NT2/D1 (cell line): ENCODE data around the gene ABCB11.

Source experiments
- SUZ12 ChIP-seq: IDR thresholded peaks from 2 replicates; pipeline ENCODE4 v1.6.1; 2011; ENCODE audit not compliant: insufficient read length, insufficient read depth; ENCODE audit errors: extremely low read depth
- YY1 ChIP-seq: IDR thresholded peaks from 2 replicates; pipeline ENCODE4 v1.6.1; 2011; ENCODE audit not compliant: insufficient read length, insufficient read depth
- ZNF274 ChIP-seq: IDR thresholded peaks from 2 replicates; pipeline ENCODE4 v1.6.1; 2011; ENCODE audit warnings: mild to moderate bottlenecking, low read depth, low read length

DNA sequence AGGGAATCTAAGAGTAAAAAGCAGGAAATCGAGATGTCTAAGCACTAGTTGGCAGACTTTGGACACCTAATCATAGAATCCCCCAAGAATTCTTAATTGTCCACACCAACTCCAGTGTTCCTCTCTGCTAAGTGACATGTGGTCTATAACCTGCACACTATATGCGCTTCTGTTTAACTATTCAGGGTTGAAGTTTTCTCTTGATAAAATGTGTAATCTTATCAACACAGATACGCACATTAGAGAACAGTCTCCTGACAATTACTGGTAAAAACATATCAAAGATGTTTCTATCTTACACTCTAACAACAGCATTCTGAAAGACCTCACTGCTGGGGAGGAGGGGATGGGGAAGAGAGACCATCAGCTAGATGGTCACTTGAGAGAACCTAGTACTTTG, 3.9 kb downstream of the ABCB11 start:
- TF ChIP-seq YY1 (no peak), ZNF274 (no peak), SUZ12 (no peak)
